Neural progenitor cell (in vitro differentiated cells): ENCODE data around the gene KIF2A.

ENCODE experiments used
- CTCF ChIP-seq: fragments of 200-600 bp; sonication (generic); IDR thresholded peaks from 2 replicates; pipeline ENCODE4 v1.5.1; 2017; ENCODE audit warnings: antibody characterized with exemption, mild to moderate bottlenecking
- EZH2 ChIP-seq: fragments of 200-600 bp; sonication (generic); IDR thresholded peaks from 2 replicates; pipeline ENCODE4 v1.6.1; 2017; ENCODE audit warnings: antibody characterized with exemption, mild to moderate bottlenecking, moderate library complexity
- EZH2phosphoT487 ChIP-seq: fragments of 200-600 bp; sonication (generic); IDR thresholded peaks from 2 replicates; pipeline ENCODE4 v1.6.1; 2017; ENCODE audit warnings: antibody characterized with exemption

- TF ChIP-seq CTCF (no peak), EZH2 (no peak), EZH2phosphoT487 (no peak)
These were observed 11.8 kb downstream of the KIF2A start for GRCh38 chr5:62317810-62318209.
